ENCODE results near the gene FSTL4. TPM values are rescaled to one million over a fixed set of nuclear protein-coding genes. Genes with fewer than 3 reads are reported as not detected.

The FSTL4 gene
- total RNA-seq, 2 donors from 2014 or later = 0.32 to 0.89 TPM

DNA sequence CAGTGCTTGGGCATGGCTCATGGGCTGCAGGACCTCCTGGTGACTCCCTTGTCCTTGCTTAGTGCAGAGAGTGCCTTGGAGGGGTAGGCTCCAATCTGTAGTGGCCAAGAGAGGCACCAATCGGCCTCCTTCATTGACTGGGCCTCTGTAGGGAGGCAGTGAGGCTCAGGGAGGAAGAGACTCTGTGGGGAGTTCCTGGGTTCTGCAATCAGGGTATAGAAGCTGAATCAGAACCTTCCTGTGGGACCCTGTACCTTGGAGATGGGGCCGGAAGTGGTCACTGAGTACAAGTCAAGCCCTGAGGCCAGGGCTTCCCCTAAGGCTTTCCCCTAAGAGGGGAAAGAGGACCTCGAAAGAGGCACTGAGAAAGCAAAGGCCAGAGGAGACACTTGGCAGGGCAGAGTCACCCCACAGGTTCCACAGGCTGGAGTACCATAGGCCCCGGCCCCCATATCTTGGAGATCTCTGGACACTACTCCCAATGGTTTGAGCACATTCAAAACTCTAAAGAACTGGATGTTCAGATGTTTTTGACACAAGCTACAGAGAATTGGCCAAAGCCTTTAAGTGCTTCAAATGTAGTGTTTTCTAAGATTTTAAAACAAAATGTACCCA, 370.0 kb downstream of the FSTL4 start:
- TF ChIP-seq, protein P1, sequence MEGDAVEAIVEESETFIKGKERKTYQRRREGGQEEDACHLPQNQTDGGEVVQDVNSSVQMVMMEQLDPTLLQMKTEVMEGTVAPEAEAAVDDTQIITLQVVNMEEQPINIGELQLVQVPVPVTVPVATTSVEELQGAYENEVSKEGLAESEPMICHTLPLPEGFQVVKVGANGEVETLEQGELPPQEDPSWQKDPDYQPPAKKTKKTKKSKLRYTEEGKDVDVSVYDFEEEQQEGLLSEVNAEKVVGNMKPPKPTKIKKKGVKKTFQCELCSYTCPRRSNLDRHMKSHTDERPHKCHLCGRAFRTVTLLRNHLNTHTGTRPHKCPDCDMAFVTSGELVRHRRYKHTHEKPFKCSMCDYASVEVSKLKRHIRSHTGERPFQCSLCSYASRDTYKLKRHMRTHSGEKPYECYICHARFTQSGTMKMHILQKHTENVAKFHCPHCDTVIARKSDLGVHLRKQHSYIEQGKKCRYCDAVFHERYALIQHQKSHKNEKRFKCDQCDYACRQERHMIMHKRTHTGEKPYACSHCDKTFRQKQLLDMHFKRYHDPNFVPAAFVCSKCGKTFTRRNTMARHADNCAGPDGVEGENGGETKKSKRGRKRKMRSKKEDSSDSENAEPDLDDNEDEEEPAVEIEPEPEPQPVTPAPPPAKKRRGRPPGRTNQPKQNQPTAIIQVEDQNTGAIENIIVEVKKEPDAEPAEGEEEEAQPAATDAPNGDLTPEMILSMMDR (IDR thresholded peaks at IDR 0.05) = no peak
- H3K9me3 ChIP-seq = no peaks in the 10 kb centered on the region
- DNase-seq = no peak
- H3K4me3 ChIP-seq = no peak overlapping the region
- intact Hi-C loops (cut with DNase I) = no loop called here
- no peaks in the 10 kb centered on the region for H3K27me3 ChIP-seq
- H3K4me1 ChIP-seq = no peaks in the 10 kb centered on the region
- H3K36me3 ChIP-seq = no peaks in the 10 kb centered on the region
- no peak overlapping the region for H3K9ac ChIP-seq (ENCODE audit: low read depth in 2 of 2, low read length in 2 of 2)
- H3K27ac ChIP-seq = no peak overlapping the region

- DNase-seq = no peak
- Histone ChIP-seq H3K9ac (ENCODE audit: low read depth in 2 of 2, low read length in 2 of 2) (no peak overlapping the region), H3K27me3 (no peaks in the 10 kb centered on the region), H3K4me3 (no peak overlapping the region), H3K27ac (no peak overlapping the region), H3K36me3 (no peaks in the 10 kb centered on the region), H3K4me1 (no peaks in the 10 kb centered on the region), H3K9me3 (no peaks in the 10 kb centered on the region)
- TF ChIP-seq, protein P1 (IDR thresholded peaks at IDR 0.05) = no peak
- intact Hi-C loops (cut with DNase I) = no loop called here
These were observed 370.9 kb downstream of the FSTL4 start for GRCh38 chr5:133241179-133242092.

GRCh38 chr5:133240425-133241091, 371.8 kb downstream of the FSTL4 start:
- Histone ChIP-seq H3K36me3 (no peaks in the 10 kb centered on the region), H3K27ac (no peak overlapping the region), H3K9ac (ENCODE audit: low read depth in 2 of 2, low read length in 2 of 2) (no peak overlapping the region), H3K9me3 (no peaks in the 10 kb centered on the region), H3K4me3 (no peak overlapping the region), H3K27me3 (no peaks in the 10 kb centered on the region), H3K4me1 (no peaks in the 10 kb centered on the region)
- TF ChIP-seq, protein P1 (IDR thresholded peaks at IDR 0.05) = no peak
- DNase-seq = peak; percentile 41
- intact Hi-C loops (cut with DNase I) = no loop called here

DNA sequence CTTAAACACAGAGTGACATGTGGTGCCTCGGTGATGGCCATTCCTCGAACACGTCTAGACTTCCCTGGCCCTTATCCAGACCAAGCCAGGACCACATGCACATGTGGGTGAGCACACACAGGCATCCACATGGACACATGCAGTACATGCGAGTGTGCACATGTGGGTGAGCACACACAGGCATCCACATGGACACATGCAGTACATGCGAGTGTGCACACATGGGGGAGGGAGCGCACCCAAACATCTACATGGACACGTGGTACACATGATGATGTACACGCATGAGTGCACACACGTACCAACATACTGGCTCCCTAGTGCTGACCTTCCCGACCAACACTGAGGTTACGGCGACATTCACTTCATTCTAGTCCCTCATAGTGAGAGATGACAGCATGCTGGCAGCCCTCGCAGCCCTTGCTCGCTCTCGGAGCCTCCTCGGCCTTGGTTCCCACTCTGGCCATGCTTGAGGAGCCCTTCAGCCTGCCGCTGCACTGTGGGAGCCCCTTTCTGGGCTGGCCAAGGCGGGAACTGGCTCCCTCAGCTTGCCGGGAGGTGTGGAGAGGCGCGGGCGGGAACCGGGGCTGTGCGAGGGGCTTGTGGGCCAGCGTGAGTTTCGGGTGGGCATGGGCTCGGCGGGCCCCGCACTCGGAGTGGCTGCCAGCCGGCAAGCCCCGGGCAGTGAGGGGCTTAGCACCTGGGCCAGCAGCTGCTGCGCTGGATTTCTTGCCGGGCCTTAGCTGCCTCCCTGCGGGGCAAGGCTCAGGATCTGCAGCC, 373.7 kb downstream of the FSTL4 start:
- Histone ChIP-seq H3K9me3 (no peaks in the 10 kb centered on the region), H3K27me3 (no peaks in the 10 kb centered on the region), H3K4me1 (no peaks in the 10 kb centered on the region), H3K36me3 (no peaks in the 10 kb centered on the region), H3K4me3 (no peak overlapping the region), H3K9ac (ENCODE audit: low read depth in 2 of 2, low read length in 2 of 2) (no peak overlapping the region), H3K27ac (no peak overlapping the region)
- intact Hi-C loops (cut with DNase I) = no loop called here
- no peak for DNase-seq
- TF ChIP-seq, protein P1 (IDR thresholded peaks at IDR 0.05) = no peak

- H3K4me1 ChIP-seq = no peaks in the 10 kb centered on the region
- H3K27ac ChIP-seq = no peak overlapping the region
- H3K9me3 ChIP-seq = no peaks in the 10 kb centered on the region
- H3K27me3 ChIP-seq = no peaks in the 10 kb centered on the region
- TF ChIP-seq, protein P1 (IDR thresholded peaks at IDR 0.05) = no peak
- no peak overlapping the region for H3K9ac ChIP-seq (ENCODE audit: low read depth in 2 of 2, low read length in 2 of 2)
- intact Hi-C loops (cut with DNase I) = no loop called here
- no peaks in the 10 kb centered on the region for H3K36me3 ChIP-seq
- no peak for DNase-seq
- no peak overlapping the region for H3K4me3 ChIP-seq
These were observed 375.4 kb downstream of the FSTL4 start for GRCh38 chr5:133236976-133237375.

Measured in colonic mucosa (tissue), 4 donors.